Measurements from ENCODE around the gene AGBL1. TPM values are rescaled to one million over a fixed set of nuclear protein-coding genes. Genes with fewer than 3 reads are reported as not detected.
"Not testable (repeated sequence)": the region's sequence is repeated elsewhere in the genome, so short reads cannot be mapped to it uniquely, and the experiment has no call there.

The AGBL1 gene
- total RNA-seq, 1 experiment from 2014 or later: not detected

GRCh38 chr15:86444527-86444926, 364.9 kb downstream of the AGBL1 start:
- BruUV-seq (replicated peaks): no TSS peak
- no peak for TF ChIP-seq EZH2 (IDR thresholded peaks at IDR 0.05; ENCODE audit: low read depth)
- TF ChIP-seq, protein P1, sequence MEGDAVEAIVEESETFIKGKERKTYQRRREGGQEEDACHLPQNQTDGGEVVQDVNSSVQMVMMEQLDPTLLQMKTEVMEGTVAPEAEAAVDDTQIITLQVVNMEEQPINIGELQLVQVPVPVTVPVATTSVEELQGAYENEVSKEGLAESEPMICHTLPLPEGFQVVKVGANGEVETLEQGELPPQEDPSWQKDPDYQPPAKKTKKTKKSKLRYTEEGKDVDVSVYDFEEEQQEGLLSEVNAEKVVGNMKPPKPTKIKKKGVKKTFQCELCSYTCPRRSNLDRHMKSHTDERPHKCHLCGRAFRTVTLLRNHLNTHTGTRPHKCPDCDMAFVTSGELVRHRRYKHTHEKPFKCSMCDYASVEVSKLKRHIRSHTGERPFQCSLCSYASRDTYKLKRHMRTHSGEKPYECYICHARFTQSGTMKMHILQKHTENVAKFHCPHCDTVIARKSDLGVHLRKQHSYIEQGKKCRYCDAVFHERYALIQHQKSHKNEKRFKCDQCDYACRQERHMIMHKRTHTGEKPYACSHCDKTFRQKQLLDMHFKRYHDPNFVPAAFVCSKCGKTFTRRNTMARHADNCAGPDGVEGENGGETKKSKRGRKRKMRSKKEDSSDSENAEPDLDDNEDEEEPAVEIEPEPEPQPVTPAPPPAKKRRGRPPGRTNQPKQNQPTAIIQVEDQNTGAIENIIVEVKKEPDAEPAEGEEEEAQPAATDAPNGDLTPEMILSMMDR (conservative IDR thresholded peaks at IDR 0.05): no peak
- no peak for DNase-seq
- no peaks in the 10 kb centered on the region for H3F3A ChIP-seq (ENCODE audit: insufficient read depth, low read depth)
- no peak overlapping the region for H3K27ac ChIP-seq
- no peak overlapping the region for H2AFZ ChIP-seq
- no peaks in the 10 kb centered on the region; the same call in 1 of the 2 replicates for H4K20me1 ChIP-seq (ENCODE audit: insufficient read depth)
- no peaks in the 10 kb centered on the region for H3K27me3 ChIP-seq (ENCODE audit: insufficient read depth, low read depth)
- H3K4me3 ChIP-seq: no peak overlapping the region
- no peak overlapping the region for H3K4me2 ChIP-seq
- ChIA-PET CTCF (no interaction called here), POLR2A (ENCODE audit: unreplicated experiment) (no interaction called here)
- H3K4me1 ChIP-seq (replicated peaks; ENCODE audit: insufficient read depth): no peaks in the 10 kb centered on the region
- intact Hi-C loops (cut with micrococcal nuclease; ENCODE audit: unreplicated experiment): no loop called here
- H3K36me3 ChIP-seq (ENCODE audit: low read depth): no peaks in the 10 kb centered on the region
- no peaks in the 10 kb centered on the region for H3K79me2 ChIP-seq (ENCODE audit: low read depth)
- H3K9me2 ChIP-seq (ENCODE audit: insufficient read depth): no peaks in the 10 kb centered on the region
- H3K9me3 ChIP-seq (ENCODE audit: insufficient read depth, low read depth): no peaks in the 10 kb centered on the region

DNA sequence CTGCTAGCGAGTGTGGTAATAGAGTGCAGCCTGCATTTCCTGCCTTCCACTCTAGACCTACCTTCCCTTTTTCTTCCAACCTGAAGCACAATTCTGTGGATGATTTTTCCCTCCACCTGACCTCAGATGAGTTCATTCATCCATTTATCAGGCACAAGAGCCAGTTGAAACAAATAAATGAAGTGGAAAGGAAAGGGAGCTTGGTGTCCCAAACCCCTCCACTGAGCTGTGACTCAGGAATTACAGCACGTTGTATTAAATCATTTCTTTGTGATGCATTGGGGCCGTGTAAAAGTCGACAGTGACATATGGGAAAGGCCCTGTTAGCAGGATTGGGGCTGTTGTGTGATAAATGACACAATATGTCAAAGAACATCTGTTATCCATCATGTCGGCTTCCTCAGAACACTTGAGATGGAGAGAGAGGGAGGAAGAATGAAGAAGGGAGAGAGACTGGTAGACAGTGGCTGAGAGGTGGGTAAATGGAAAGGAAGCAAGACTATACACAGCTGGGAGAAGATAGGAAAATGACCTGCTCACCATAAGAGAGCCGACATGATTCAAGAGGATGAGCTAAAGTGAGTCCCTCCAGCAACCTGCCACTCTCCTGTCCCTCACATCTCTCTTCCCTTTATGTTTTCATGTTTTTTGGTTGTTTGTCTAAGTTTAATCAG, 366.0 kb downstream of the AGBL1 start:
- Histone ChIP-seq H2AFZ (no peak overlapping the region), H3F3A (ENCODE audit: insufficient read depth, low read depth) (no peaks in the 10 kb centered on the region), H3K4me1 (replicated peaks; ENCODE audit: insufficient read depth) (no peaks in the 10 kb centered on the region), H3K9me2 (ENCODE audit: insufficient read depth) (no peaks in the 10 kb centered on the region), H4K20me1 (ENCODE audit: insufficient read depth) (no peaks in the 10 kb centered on the region; the same call in 1 of the 2 replicates), H3K79me2 (ENCODE audit: low read depth) (no peaks in the 10 kb centered on the region), H3K27me3 (ENCODE audit: insufficient read depth, low read depth) (no peaks in the 10 kb centered on the region), H3K9me3 (ENCODE audit: insufficient read depth, low read depth) (no peaks in the 10 kb centered on the region), H3K4me2 (no peak overlapping the region), H3K27ac (no peak overlapping the region), H3K4me3 (no peak overlapping the region), H3K36me3 (ENCODE audit: low read depth) (no peaks in the 10 kb centered on the region)
- no peak for DNase-seq
- no peak for TF ChIP-seq EZH2 (IDR thresholded peaks at IDR 0.05; ENCODE audit: low read depth)
- TF ChIP-seq, protein P1 (conservative IDR thresholded peaks at IDR 0.05): no peak
- ChIA-PET CTCF (no interaction called here), POLR2A (ENCODE audit: unreplicated experiment) (no interaction called here)
- intact Hi-C loops (cut with micrococcal nuclease; ENCODE audit: unreplicated experiment): no loop called here
- BruUV-seq (replicated peaks): no TSS peak

DNA sequence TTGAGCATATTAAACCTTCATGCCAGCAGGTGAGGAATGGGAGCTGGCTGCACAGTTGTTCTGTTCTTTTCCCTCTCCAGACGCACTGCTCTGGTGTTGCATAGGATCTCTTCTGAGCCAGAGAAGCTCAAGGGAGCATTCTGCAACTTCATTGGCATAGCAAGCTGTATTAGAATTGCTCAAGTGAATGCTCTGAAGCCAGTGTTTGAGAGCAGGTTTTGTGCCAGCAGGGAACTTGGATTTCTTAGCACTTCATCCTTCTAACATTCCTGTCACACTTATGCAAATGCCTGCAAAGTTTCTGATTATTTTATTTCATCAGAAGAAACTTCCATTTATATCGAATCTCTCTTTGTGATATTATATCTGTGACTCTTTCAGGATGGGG, 366.6 kb downstream of the AGBL1 start:
- Histone ChIP-seq H3F3A (ENCODE audit: insufficient read depth, low read depth) (no peaks in the 10 kb centered on the region), H3K27me3 (ENCODE audit: insufficient read depth, low read depth) (no peaks in the 10 kb centered on the region), H3K27ac (no peak overlapping the region), H3K4me1 (replicated peaks; ENCODE audit: insufficient read depth) (no peaks in the 10 kb centered on the region), H2AFZ (no peak overlapping the region), H4K20me1 (ENCODE audit: insufficient read depth) (no peaks in the 10 kb centered on the region; the same call in 1 of the 2 replicates), H3K4me3 (no peak overlapping the region), H3K36me3 (ENCODE audit: low read depth) (no peaks in the 10 kb centered on the region), H3K9me2 (ENCODE audit: insufficient read depth) (no peaks in the 10 kb centered on the region), H3K9me3 (ENCODE audit: insufficient read depth, low read depth) (no peaks in the 10 kb centered on the region), H3K79me2 (ENCODE audit: low read depth) (no peaks in the 10 kb centered on the region), H3K4me2 (no peak overlapping the region)
- ChIA-PET POLR2A (ENCODE audit: unreplicated experiment) (no interaction called here), CTCF (no interaction called here)
- no TSS peak for BruUV-seq (replicated peaks)
- intact Hi-C loops (cut with micrococcal nuclease; ENCODE audit: unreplicated experiment): no loop called here
- DNase-seq: no peak
- TF ChIP-seq, protein P1 (conservative IDR thresholded peaks at IDR 0.05): no peak
- no peak for TF ChIP-seq EZH2 (IDR thresholded peaks at IDR 0.05; ENCODE audit: low read depth)

- BruUV-seq (replicated peaks); H3K27me3 ChIP-seq (ENCODE audit: insufficient read depth, low read depth); H3K27ac ChIP-seq; H3K9me3 ChIP-seq (ENCODE audit: insufficient read depth, low read depth); intact Hi-C loops (cut with micrococcal nuclease; ENCODE audit: unreplicated experiment); H3K9me2 ChIP-seq (ENCODE audit: insufficient read depth); H4K20me1 ChIP-seq (ENCODE audit: insufficient read depth); H3K79me2 ChIP-seq (ENCODE audit: low read depth); H3K36me3 ChIP-seq (ENCODE audit: low read depth); H3K4me1 ChIP-seq (replicated peaks; ENCODE audit: insufficient read depth); POLR2A ChIA-PET (ENCODE audit: unreplicated experiment); H3K4me3 ChIP-seq; H3F3A ChIP-seq (ENCODE audit: insufficient read depth, low read depth); H2AFZ ChIP-seq; CTCF ChIA-PET; H3K4me2 ChIP-seq; DNase-seq: not testable (repeated sequence)
These were observed 385.9 kb downstream of the AGBL1 start for GRCh38 chr15:86465470-86466039.

Measured in PC-9 (cell line).